Measurements from ENCODE around the gene KCNH6. TPM values are rescaled to one million over a fixed set of nuclear protein-coding genes. Genes with fewer than 3 reads are reported as not detected.

Gene KCNH6
- total RNA-seq, 1 experiment from 2014 or later = 1.6 TPM

DNA sequence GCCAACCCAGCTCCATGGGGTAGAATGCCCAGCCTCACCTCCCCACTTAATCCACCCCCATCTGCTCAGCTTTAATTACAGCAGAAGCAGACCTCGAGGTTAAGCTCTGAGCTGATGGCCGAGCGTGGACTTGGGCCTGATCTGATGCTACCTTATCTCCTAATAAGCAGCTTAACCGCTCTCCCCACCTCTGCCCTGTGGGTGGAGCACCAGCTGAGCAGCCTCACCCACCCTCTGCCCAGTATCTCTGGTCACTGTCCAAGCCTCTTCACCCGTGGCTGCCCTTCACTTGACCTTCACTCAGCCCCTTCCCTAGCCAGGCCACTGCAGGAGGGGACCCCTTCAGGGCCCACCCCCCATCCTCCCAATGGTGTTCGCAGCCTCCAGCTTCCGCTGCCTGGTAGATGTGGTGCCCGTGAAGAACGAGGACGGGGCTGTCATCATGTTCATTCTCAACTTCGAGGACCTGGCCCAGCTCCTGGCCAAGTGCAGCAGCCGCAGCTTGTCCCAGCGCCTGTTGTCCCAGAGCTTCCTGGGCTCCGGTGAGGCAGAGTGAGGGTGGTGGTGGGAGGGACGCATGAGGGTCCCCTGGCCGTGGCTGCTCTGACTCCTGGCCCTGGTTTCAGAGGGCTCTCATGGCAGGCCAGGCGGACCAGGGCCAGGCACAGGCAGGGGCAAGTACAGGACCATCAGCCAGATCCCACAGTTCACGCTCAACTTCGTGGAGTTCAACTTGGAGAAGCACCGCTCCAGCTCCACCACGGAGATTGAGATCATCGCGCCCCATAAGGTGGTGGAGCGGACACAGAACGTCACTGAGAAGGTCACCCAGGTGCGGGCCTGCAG is 6.8 kb downstream of the KCNH6 start:
- Histone ChIP-seq H3K23ac (ENCODE audit: insufficient read length, low read depth, low read length) (no peak overlapping the region), H4K91ac (ENCODE audit: insufficient read length, low read depth, low read length) (no peak overlapping the region), H3K14ac (ENCODE audit: insufficient read depth, low read length) (no peak overlapping the region), H3K4me2 (ENCODE audit: insufficient read depth, insufficient read length, low read length) (no peak overlapping the region), H3K79me1 (ENCODE audit: insufficient read depth, low read depth, low read length, poor library complexity, severe bottlenecking) (no peaks in the 10 kb centered on the region), H2AK5ac (ENCODE audit: insufficient read length, low read length) (no peak overlapping the region), H2BK120ac (ENCODE audit: low read depth, low read length, poor library complexity, severe bottlenecking) (no peak overlapping the region), H3K9me3 (ENCODE audit: control insufficient read depth, low read depth, low read length) (no peaks in the 10 kb centered on the region), H2BK20ac (ENCODE audit: low read depth, low read length, poor library complexity, severe bottlenecking) (no peak overlapping the region), H3K4ac (ENCODE audit: low read depth, low read length) (no peak overlapping the region), H4K8ac (replicated peaks; ENCODE audit: insufficient read length, low read depth, low read length) (no peak overlapping the region), H3K27ac (ENCODE audit: insufficient read length, low read depth, low read length) (no peak overlapping the region), H4K20me1 (ENCODE audit: control insufficient read depth, insufficient read depth, insufficient read length) (no peaks in the 10 kb centered on the region), H2BK15ac (ENCODE audit: low read depth, low read length) (no peak overlapping the region), H3K9ac (ENCODE audit: extremely low read depth, insufficient read length, low read length) (no peak overlapping the region), H2AFZ (ENCODE audit: low read length) (no peak overlapping the region), H3K79me2 (ENCODE audit: insufficient read depth, low read length) (no peaks in the 10 kb centered on the region), H3K4me1 (ENCODE audit: insufficient read depth, low read length) (peaks cover 6% of the 10 kb centered on the region; the same call in 1 of the 2 replicates), H3K23me2 (ENCODE audit: insufficient read length, low read depth, low read length, poor library complexity, severe bottlenecking) (no peaks in the 10 kb centered on the region), H2BK5ac (ENCODE audit: insufficient read length, low read length) (no peak overlapping the region), H3T11ph (ENCODE audit: low read length) (no peak overlapping the region), H4K5ac (ENCODE audit: insufficient read length, low read depth, low read length) (no peak overlapping the region), H3K27me3 (ENCODE audit: insufficient read depth, low read length) (no peaks in the 10 kb centered on the region), H3K56ac (ENCODE audit: insufficient read length, low read depth, low read length) (no peak overlapping the region), H2BK12ac (ENCODE audit: insufficient read length, low read depth, low read length) (no peak overlapping the region), H3K18ac (ENCODE audit: insufficient read length, low read depth, low read length) (no peak overlapping the region)
- Mint-ChIP-seq H3K27me3 (ENCODE audit: low read depth) (peaks cover 5% of the 10 kb centered on the region), H3K36me3 (ENCODE audit: insufficient read depth in 1 of 3, low read depth in 3 of 3) (no peaks in the 10 kb centered on the region; a peak in 1 of 7 replicates), H3K27ac (peak overlapping the region in 1 of 3 experiments; percentile 53; a peak in 1 of 7 replicates), H3K9me3 (no peaks in the 10 kb centered on the region; a peak in 1 of 5 replicates), H3K4me1 (peaks cover 19 to 28% of the 10 kb centered on the region in 2 experiments), H3K4me3 (no peak overlapping the region)
- no CpG with 5 or more reads among the region's 26 CpGs for WGBS (ENCODE audit: extremely low coverage, insufficient read length, low lambda C conversion rate)
- TF ChIP-seq, protein P1, sequence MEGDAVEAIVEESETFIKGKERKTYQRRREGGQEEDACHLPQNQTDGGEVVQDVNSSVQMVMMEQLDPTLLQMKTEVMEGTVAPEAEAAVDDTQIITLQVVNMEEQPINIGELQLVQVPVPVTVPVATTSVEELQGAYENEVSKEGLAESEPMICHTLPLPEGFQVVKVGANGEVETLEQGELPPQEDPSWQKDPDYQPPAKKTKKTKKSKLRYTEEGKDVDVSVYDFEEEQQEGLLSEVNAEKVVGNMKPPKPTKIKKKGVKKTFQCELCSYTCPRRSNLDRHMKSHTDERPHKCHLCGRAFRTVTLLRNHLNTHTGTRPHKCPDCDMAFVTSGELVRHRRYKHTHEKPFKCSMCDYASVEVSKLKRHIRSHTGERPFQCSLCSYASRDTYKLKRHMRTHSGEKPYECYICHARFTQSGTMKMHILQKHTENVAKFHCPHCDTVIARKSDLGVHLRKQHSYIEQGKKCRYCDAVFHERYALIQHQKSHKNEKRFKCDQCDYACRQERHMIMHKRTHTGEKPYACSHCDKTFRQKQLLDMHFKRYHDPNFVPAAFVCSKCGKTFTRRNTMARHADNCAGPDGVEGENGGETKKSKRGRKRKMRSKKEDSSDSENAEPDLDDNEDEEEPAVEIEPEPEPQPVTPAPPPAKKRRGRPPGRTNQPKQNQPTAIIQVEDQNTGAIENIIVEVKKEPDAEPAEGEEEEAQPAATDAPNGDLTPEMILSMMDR (conservative IDR thresholded peaks at IDR 0.05) = no peak
- no peak for DNase-seq

Data from H9 (cell line).